ENCODE data around the gene SMIM44.
A peak's percentile ranks its signal among the peaks of the same experiment; 100 is the strongest.
"Not testable (repeated sequence)": the region's sequence is repeated elsewhere in the genome, so short reads cannot be mapped to it uniquely, and the experiment has no call there.

Gene SMIM44

DNA sequence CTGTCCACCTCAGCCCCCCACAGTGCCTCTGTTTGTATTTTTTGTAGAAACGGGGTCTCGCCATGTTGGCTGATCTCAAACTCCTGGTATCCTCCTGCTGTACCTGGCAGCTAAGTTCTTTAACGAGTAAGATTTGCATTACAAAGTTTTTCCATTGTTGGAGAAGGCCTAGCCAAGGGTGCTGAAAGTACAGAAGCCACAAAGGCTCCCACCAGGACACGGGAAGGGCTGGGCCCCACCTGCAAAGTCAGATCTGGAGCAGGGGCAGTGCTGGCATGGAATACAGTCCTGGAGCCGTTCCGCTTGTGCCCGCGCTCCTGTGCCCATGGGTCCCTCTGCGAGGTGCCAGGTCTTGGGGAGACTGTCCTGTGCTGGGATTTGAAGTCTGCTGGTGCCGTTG, 35.0 kb upstream of the SMIM44 start:
- no peak overlapping the region for H3K4me3 ChIP-seq (ENCODE audit: low read depth, low read length)

DNA sequence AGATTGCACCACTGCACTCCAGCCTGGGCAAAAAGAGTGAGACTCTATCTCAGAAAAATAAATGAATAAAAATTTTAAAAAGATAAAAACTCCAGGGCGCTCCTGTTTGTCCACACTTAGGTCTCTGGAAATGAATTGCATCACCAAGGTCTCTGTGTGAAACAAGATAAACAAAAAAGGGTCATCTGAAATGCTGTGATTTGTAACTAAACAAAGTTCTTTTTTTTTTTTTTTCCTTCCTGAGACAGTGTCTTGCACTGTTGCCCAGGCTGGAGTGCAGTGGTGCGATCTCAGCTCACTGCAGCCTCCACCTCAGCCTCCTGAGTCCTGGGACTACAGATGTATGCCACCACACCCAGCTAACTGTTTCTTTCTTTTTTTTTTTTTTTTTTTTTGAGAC, 34.4 kb upstream of the SMIM44 start:
- H3K4me3 ChIP-seq (ENCODE audit: low read depth, low read length) = no peak overlapping the region

DNA sequence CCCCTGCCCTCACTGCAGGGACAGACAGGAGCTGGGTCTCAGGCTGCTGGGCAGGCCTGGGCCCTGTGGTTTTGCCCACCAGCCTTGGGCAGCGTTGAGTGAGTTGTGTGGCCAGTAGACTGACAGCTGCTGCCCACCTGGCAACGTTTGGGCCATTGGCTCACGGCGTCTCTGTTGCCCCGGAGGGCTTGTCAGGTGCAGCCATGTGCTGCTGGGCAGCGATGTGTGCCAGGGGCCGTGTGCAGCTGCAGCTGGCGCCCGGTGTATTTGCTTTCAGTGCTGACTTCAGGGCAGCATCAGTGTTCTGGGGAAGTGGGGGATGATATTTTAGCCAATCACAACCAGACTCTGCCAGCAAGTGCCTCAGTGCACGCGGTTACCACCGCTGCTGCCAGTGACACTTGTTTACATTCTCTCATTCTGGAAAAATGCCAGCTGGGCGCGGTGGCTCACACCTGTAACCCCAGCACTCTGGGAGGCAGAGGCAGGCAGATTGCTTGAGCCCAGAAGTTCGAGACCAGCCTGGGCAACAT, 33.5 kb upstream of the SMIM44 start:
- no peak overlapping the region for H3K4me3 ChIP-seq (ENCODE audit: low read depth, low read length)

DNA sequence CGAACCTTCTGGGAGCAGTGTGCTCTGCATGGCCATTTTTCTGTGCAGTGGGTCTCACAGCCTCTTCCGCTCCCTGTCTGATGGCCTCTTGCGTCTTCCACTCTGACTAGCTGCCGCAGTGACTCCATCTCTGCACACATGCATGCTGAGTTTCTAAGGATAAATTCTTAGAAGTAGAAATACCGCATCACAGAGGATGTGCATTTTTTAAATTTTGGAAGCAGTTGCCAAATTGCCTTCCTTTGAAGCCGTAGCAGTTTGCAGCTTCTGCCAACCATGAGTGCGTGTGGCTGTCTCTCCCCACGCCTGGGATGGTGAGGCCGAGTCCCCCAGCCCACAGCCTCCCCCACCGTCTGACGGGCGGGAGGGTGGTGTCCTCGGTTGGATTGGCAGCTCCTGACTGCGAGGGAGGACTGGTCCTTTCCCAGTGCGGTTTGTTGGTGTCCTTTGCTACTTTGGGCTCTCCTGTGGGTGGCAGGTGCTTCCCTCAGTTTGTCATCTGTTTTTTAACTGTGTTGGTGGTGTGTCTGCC, 32.7 kb upstream of the SMIM44 start:
- no peak overlapping the region for H3K4me3 ChIP-seq (ENCODE audit: low read depth, low read length)

DNA sequence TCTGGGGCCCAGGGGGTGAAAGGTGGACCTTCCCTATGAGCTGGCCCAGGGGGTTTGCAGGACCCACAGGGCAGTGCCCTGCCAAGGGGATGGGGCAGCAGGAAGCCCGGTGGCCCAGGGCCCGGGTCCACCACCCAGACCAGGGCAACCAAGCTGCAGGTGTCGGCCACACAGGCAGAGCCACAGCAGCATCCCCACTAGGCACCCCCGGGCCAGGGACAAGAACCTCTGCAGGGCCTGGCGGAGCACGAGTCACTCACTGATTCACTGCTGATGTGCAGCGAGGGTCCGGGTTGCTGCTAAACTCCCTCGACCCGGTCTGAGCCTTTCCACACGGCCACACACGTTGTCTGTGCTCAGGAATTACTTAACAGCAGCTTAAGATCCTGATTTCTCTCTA, 31.7 kb upstream of the SMIM44 start:
- no peak overlapping the region for H3K4me3 ChIP-seq (ENCODE audit: low read depth, low read length)

DNA sequence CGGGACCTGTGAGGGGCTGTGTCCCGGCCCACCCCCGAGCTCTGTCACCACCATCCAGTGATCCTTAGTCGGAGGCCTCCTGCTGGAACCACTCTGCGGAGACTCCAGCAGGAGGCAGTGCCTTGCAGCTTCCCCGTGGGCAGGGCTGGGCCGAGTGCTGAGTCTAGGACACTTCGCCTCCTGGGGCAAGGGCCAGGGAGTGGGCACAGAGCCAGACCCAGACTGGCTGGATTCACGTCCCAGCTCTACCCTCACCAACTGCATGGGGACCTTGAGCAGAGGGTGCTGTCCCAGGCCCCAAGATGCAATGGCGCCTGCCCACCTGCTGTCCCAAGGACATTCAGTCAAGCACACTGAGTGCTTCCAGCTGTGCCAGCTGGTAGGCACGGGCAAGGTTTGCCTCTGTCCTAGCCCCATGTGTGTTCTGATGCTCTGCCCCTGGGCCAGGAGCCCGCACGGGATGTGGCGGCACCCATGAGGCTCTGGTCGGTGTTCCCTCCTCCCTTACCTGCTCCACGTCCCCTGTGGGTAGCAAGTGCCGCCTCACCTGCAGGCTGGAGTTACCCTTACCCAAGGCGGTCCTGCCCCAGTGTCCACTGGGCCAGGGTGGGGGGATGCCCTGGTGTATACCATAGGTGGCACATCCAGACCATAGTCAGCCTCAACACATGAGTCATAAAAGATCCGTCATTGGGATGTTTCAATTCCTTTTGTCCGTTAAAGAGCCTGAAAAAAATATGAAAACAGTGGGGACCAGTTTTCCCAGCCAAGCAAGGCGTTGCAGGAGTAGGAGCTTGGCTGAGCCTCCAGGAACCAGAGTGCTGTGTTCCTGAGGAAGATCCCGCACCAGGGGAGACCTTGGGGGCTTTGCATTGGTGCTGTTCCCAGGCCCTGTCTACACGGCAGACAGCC, 30.2 kb upstream of the SMIM44 start:
- no peak overlapping the region for H3K4me3 ChIP-seq (ENCODE audit: low read depth, low read length)

DNA sequence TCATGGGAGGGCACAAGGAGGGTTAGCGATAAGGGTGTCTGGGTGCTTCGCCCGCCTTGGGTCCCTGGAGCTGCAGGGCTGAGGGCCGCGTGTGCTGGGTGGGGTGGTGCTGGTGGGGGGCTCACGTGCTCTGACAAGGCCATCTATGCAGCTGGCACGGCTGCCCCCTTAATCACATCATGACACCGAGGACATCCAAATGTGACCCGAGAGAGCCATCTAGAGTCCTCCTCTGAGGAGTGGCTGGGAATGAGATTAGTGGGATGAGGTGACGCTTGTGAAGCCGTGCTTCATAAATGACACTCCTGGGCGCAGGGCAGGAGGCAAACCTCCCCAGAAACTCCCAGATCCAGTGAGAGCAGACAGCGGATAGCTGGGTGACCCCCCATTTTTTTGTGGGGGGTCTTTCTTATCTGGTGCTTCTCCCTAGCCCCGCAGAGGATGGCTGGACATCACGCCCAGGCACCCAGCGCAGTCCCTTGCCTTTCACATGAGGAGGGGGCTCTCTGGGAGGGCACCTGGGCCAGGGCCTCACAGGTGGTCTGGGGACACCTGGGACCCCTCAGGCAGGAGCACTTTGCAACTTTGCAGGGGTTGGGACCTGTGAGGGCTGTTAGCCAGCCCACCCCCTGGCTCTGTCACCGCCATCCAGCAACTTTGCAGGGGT, 29.5 kb upstream of the SMIM44 start:
- no peak overlapping the region for H3K4me3 ChIP-seq (ENCODE audit: low read depth, low read length)

DNA sequence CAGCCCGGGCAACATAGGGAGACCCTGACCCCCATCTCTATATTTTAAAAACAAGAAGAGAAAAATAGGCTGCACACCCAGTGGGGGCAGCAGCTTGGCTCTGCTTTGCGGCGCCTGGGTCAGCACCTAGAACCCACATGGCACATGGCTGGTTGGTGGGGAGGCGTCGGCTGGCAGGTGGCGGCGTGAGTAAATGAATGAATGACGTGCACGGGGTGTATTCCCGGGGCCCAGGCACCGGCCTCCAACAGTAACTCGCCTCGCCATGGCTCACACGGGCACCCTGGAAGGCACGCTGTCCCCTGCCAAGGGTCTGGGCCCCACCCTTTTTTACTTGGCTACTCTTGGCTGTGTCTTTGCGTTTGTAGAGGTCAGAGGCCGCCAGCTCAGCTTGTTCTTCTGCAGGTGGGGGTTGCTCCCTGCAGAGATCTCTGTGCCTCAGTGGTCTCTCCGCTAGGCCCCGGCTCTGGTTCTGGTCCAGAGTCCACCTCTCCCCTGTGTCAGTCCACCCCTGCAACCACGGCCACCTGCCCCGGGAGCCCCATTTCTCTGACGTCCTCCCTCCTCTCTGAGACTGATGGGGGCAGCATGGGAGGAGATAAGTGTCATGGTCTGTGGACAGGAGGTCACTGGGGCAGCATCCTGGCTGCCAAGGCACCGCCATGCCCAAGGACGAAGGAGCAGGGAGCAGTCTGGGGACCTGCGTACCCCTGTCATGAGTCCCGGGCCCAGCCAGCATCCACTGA, 28.4 kb upstream of the SMIM44 start:
- H3K4me3 ChIP-seq (ENCODE audit: low read depth, low read length) = no peak overlapping the region

DNA sequence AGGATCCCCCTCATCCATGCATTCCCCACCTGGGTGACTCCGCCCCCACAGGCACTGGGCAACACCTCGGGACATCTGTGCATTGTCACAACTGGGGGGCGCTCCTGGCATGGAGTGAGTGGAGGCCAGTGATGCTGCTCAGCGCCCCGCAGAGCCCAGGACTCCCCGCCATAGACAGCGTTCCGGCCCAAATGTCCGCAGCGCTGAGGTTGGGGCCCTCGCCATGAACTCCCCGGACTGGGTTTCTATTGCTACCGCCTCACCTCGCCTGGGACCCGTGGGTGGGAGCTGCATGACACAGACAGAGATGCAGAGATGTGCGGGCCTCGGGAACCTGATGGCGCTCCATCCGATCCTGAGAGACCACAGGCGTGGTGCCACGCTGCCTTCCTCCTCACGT, 27.5 kb upstream of the SMIM44 start:
- no peak overlapping the region for H3K4me3 ChIP-seq (ENCODE audit: low read depth, low read length)

DNA sequence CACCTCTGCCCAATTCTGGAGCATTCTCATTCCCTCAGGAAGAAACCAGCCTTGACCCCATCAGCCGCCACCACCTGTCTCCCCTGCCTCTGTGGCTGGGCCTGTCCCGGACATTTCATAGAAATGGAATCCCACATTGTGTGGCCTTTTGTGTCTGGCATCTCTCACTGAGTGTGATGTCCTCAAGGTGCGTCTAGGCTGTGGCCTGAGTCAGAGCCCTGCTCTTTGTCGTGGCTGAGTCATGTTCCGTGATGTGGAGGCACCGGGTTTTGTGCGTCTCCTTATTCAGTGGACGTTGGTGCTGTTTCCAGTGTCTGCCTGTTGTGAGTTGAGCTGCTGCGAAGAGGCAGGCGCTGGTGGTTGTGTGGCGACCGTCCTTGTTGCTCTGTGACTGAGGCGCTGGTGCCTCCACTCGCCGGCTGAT, 26.3 kb upstream of the SMIM44 start:
- no peak overlapping the region for H3K4me3 ChIP-seq (ENCODE audit: low read depth, low read length)

DNA sequence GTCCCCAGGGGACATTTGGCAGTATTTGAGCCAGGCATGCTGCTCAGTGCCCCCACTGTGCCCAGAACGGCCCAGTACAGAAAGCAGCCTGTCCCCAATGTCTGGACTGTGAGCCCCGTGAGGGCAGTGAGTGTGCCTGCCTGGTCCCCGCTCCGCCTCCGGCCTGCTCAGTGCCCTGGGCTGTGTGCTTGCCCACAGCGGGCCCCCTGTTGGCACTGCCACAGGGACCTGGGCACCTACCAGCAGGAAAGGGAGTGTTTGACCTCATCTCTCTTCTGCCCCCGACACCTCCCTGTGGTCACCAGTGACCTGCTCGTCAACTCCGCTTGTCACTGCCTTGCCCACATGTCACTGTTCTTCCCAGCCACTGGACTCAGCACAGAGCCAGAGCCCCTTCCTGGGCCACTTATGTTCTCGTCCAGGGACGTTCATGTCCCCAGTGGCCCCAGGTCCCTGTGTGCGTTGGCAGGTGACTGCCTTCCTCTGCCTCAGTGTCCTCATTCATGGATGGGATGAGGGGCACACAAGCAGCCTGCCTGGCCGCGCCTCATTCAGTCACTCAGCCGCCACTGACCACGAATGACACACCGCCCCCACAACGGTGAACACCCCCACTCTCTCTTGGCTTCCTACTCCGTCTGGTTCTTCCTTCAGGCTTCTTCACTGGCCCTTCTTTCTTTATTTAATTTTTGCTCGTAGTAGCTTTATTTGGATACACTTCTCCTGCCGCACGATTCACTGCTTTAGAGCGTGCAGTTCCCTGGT, 25.7 kb upstream of the SMIM44 start:
- no peak overlapping the region for H3K4me3 ChIP-seq (ENCODE audit: low read depth, low read length)

DNA sequence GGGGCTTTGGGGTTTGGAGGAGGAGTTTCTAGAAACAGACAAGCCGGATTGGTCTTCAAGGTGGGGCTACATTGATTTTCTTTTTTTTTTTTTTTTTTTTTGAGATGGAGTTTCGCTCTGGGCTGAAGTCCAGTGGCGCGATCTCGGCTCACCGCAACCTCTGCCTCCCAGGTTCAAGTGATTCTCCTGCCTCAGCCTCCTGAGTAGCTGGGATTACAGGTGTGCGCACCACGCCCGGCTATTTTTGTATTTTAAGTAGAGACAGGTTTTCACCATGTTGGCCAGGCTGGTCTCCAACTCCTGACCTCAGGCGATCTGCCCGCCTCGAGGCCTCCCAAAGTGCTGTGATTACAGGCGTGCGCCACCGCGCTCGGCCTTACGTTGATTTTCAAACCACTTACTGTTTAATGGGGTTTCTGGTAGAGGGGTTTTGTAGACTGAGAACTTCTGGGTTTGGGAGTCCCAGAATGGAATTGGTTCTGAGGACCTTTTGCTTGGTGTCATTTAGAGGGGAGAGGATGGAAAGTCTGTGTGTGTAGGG, 24.9 kb upstream of the SMIM44 start:
- not testable (repeated sequence) for H3K4me3 ChIP-seq (ENCODE audit: low read depth, low read length)

DNA sequence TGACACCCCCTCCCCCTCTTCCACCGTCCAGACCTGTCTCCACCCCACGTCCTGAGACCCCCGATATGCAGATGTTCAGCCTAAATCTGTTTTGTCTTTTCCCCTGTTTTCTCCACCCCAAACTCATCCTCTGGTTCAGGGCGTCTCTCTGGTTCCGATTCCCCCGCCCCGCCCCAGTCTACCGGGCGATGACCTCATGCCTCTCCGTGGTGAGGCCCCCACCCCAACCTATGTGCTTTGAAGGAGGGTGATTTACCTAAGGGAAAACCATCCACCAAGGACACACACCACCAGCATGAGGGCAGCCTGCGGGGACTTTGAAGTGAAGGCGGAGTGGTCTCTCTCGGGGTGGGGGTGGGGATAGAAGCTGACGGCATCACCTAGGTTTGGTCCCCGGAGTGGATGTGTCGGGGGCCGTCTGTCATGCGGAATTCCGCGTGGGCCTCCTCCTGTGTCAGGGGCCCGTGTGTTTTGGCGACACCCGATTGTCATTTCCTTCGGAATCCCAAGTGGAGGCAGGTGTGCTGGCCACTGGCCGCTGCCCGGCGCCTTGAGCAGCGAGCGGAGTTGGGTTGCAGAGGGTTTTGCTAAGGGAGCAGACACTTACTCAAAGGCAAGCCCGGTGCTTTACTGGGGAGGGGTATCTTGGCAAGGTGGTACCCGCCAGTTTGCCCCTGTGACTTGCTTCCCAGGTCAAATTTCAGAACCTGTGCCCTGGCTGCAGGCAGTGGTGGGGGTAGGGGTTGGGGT, 24.3 kb upstream of the SMIM44 start:
- H3K4me3 ChIP-seq (ENCODE audit: low read depth, low read length) = peak overlapping the region; percentile 69

DNA sequence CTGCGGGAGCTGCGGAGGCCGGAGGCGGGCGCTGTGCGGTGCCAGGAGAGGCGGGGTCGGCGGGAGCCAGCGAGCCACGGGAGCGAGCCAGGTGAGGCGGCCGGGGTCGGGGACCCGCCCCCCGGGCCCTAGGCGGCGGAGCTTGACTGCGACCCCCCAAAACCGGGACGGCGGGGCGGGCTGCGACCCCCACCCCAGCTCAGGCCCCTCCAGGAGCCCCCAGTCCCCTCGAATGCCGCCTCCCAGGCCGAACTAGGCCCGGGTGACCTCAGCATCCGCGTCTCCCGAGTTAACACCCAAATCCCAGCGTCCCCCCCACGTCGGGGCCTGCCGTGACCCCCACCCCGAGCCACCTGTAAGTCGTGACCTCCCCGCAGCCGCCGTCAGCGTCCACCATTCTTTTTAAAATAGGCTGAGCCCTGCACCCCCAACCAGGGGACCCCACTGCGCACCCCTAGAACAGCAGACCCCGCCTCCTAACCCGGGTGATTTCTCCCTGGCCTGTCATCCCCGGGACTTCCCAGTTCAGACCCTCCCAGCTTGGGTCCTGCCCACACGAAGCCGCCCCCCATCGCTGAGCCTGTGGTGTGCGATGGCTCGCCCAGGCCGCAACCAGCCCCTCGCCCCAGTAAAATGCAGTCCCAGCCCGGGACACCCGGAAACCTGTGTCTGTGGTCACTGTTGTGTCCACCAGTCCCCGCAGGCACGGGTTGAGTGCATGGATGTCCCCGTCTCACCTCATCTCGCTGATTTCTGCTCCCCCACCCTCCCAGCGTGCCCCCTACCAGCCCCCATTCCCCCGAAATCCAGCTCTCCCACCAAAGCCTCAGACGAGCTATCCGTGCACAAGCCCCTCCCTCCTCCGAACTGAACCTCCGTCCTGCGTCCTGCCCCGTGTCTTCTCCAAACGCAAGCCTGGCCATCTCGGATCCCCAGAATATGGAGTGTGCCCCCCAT, 23.4 kb upstream of the SMIM44 start:
- peak overlapping the region; percentile 69 for H3K4me3 ChIP-seq (ENCODE audit: low read depth, low read length)

DNA sequence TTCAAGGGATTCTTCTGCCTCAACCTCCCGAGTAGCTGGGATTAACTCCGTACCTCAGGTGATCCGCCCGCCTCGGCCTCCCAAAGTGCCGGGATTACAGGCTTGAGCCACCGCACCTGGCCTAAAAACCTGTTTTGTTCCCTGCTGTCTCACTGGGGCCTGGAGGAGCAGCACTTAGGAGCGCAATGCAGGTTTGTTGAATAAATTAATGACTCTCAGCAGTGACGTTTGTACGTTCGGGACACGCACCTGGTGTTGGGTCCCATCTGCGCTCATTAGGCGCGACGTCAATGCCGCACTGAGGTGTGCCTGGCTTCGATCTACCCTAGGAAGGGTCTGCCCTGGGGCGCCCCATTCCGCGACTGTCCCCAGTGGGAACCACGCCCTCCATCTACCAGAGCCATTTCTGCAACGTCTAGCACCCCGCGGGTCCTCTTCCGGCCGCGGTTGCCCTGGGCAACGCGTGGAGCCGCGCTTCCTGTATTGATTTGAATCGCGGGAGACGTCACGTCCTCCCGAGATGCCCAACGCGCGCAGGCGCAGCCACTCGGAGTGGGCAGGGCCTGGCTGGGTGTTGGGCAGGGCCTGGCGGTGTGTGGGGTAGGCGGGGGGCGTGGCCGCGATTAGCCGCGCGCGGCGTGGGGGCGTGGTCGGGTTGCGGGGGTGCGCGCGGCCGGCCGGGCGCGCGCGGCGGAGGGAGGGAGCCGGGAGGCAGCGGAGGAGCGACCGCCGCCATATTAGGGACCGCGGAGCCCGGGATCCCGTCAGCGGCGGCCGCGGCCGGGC, 22.6 kb upstream of the SMIM44 start, which contains the start of gene FZR1:
TSS of gene FZR1 (plus strand) at position 714 of the 786 bp plus-strand sequence. CDS start 16,679 bp downstream, outside the sequence.
- H3K4me3 ChIP-seq (ENCODE audit: low read depth, low read length) = peak within 1 kb of the TSS; percentile 69

DNA sequence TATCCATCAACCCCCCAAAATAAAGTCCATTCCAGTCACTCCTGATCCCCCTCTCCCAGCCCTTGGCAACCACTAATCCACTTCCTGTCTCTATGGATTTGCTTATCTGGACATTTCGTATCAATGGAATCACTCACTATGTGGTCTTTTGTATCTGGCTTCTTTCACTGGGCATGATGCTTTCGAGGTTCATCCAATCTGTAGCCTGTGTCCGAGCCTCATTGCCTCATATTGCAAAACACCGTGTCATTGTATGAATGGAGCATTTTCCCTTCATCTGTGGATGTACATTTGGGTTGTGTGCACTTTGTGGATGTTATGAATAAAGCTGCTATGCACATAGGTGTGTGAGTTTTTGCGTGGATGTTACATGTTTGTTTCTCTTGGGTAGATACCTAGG, 21.5 kb upstream of the SMIM44 start:
- H3K4me3 ChIP-seq (ENCODE audit: low read depth, low read length) = no peak overlapping the region

DNA sequence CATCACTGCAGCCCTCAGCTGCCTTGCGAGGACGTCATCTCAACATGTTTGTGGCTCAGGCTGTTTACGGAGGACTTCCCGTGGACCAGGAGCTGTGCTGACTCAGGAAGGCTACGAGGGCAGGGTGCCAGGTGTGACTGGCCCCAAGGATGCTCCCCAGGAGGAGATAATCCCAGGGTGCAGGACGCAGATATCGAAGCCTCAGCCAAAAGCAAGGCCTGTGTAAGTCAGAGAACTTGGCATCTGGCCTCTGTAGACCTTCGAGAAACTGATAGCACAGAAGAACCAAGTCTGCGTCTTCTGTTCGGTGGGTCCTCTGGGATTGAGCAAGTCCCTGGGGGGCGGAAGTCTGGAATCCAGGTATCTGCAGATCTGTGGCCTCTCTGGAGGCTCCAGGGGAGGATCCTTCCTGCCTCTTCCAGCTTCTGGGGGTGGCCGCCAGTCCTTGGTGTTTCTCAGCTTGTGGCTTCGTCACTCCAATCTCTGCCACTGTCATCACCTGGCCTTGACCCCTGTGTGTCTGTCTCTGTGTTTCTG, 19.9 kb upstream of the SMIM44 start:
- H3K4me3 ChIP-seq (ENCODE audit: low read depth, low read length) = no peak overlapping the region
